SJCRH30 (cell line): ENCODE measurements around the gene FRMD5. TPM values are rescaled to one million over a fixed set of nuclear protein-coding genes. Genes with fewer than 3 reads are reported as not detected.

ENCODE experiments used
- DNase-seq, 2 experiments: peaks; one replicate each; pipeline ENCODE4 v3.0.0-alpha.2; 2015 to 2020
- H3K27ac ChIP-seq: fragments of 250-450 bp; sonication (Bioruptor Pico); 2 replicates; pipeline ENCODE4 v1.5.1; 2020; ENCODE audit warnings: mild to moderate bottlenecking, moderate library complexity
- H3K27me3 ChIP-seq: fragments of 250-450 bp; sonication (Bioruptor Pico); 2 replicates; pipeline ENCODE4 v1.5.1; 2020; ENCODE audit warnings: mild to moderate bottlenecking, moderate library complexity
- H3K36me3 ChIP-seq: fragments of 250-450 bp; sonication (Bioruptor Pico); 2 replicates; pipeline ENCODE4 v1.5.1; 2020; ENCODE audit warnings: mild to moderate bottlenecking, moderate library complexity
- H3K4me1 ChIP-seq: fragments of 250-450 bp; sonication (Bioruptor Pico); 2 replicates; pipeline ENCODE4 v1.5.1; 2020; ENCODE audit warnings: mild to moderate bottlenecking, moderate library complexity
- H3K4me3 ChIP-seq: fragments of 250-450 bp; sonication (Bioruptor Pico); 2 replicates; pipeline ENCODE4 v1.5.1; 2020; ENCODE audit warnings: mild to moderate bottlenecking, moderate library complexity
- H3K9me3 ChIP-seq: fragments of 250-450 bp; sonication (Bioruptor Pico); replicated peaks from 2 replicates; pipeline ENCODE4 v1.5.1; 2020; ENCODE audit warnings: mild to moderate bottlenecking, moderate library complexity
- total RNA-seq: library from RNA; depleted of rRNA; stranded (reverse); fragments of >200 nt; shearing (Covaris generic); gene quantifications from 2 replicates; pipeline ENCODE4 v1.2.3, GENCODE V29; 2014

FRMD5 gene
- total RNA-seq, 1 experiment from 2014 or later = 0.49 TPM

DNA sequence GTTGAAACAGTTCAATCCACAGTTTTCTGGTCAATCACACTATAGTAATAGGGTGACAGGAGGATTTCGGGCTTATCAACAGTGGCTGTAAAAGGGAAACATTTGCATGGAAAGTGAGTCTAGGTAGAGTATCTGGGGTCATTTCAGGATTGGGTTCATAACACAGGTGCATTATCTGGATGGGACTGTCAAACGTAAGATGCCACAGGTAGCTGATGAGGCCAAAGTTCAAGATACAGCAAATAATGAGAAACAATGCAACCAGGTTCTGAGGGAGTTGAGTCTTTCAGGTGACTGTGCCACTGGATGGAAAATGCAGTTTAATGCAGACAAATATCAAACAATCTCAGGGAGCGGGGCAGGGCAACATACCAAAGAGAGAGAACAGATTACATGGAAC, 306.0 kb downstream of the FRMD5 start:
- Histone ChIP-seq H3K4me3 (no peak overlapping the region), H3K27me3 (no peaks in the 10 kb centered on the region), H3K9me3 (no peaks in the 10 kb centered on the region), H3K27ac (no peak overlapping the region), H3K4me1 (no peaks in the 10 kb centered on the region), H3K36me3 (no peaks in the 10 kb centered on the region)
- DNase-seq = no peak

DNA sequence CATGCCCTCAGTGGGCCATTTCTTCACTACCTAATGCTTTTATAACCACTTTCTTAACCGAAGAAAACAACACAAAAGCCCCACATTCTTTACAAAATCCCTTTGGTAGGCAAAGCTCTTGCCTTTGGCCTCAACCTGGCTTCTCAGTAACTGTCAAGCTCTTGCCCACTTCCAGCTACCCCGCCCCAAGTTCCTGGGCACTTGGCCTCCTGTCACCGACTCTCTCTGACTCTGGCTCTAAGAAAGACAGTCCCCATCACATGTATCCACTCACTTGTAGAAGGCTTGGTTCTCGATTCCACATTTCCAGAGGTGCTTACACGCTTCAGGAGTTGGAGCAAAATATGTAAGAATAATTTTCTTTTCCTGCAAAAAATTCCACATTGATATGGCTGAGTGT, 307.2 kb downstream of the FRMD5 start:
- Histone ChIP-seq H3K27me3 (no peaks in the 10 kb centered on the region), H3K4me3 (no peak overlapping the region), H3K4me1 (no peaks in the 10 kb centered on the region), H3K9me3 (no peaks in the 10 kb centered on the region), H3K27ac (no peak overlapping the region), H3K36me3 (no peaks in the 10 kb centered on the region)
- no peak for DNase-seq

DNA sequence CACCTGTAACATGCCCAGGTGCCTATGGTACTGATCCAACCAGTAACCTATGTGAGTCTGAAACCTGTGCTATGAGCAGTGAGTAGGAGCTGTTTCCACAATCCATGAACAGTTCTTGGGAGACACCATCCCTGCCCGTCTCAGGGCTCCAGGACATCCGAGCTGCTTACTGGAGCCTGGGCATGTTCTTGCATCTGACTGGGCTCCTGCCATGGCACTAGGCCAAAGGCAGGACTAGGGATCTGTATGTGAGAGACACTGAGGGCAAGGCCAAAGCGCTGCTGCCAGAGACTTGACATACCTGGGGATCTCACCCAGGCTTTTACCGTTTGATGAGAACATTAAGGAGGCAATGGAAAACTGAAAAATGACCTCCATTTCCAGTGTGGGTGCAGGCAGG, 308.5 kb downstream of the FRMD5 start:
- H3K27me3 ChIP-seq = no peaks in the 10 kb centered on the region
- H3K27ac ChIP-seq = no peak overlapping the region
- no peaks in the 10 kb centered on the region for H3K4me1 ChIP-seq
- DNase-seq = no peak
- no peaks in the 10 kb centered on the region for H3K9me3 ChIP-seq
- H3K36me3 ChIP-seq = no peaks in the 10 kb centered on the region
- H3K4me3 ChIP-seq = no peak overlapping the region

DNA sequence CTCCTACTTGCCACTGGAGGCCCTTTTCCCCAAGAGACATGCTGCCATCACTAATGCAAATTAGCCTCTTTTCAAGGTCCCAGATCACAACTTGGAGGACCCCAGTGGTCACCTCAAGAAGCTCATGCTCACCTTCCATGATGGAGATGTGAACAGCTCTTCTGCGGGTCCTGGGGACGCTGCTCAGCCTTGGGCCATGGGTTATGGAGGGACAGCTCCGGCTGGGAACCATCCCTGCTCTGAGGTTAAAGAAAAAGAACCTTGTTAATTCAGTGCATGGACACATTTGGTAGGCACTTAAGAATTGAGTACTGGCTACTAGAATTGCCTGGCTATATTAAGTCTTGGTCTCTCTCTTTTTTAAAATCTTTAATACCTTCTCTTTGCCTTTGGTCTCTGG, 311.5 kb downstream of the FRMD5 start:
- DNase-seq = no peak

DNA sequence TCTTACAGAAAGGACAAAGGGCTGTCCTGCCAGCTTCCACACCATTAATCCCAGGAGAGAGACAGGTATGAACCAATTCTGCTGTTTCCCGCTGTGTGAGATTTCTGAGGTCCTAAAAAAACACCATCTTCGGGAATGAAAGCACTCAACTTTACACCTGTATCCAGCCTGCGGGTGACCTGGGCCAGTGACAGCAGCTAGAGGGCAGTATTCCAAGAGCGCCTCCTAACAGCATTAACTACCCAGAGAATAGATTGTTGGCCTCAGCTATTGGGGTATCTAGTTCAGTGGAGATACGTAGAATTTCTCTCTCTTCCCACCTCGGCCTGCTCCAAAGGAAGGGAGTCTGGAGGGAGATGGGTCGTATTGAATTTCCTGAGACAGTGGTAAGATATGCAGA, 313.1 kb downstream of the FRMD5 start:
- Histone ChIP-seq H3K4me3 (no peak overlapping the region), H3K36me3 (peaks cover 11% of the 10 kb centered on the region; the same call in 1 of the 2 replicates), H3K27ac (no peak overlapping the region), H3K27me3 (no peaks in the 10 kb centered on the region), H3K4me1 (no peaks in the 10 kb centered on the region), H3K9me3 (no peaks in the 10 kb centered on the region)
- no peak for DNase-seq

More for the DNA sequence above, 311.5 kb downstream of the FRMD5 start:
- Histone ChIP-seq H3K27me3 (no peaks in the 10 kb centered on the region), H3K9me3 (no peaks in the 10 kb centered on the region), H3K4me3 (no peak overlapping the region), H3K27ac (no peak overlapping the region), H3K36me3 (0 out of 2 replicates have a peak, but pooled peaks cover 4% of the 10 kb centered on the region), H3K4me1 (no peaks in the 10 kb centered on the region)

DNA sequence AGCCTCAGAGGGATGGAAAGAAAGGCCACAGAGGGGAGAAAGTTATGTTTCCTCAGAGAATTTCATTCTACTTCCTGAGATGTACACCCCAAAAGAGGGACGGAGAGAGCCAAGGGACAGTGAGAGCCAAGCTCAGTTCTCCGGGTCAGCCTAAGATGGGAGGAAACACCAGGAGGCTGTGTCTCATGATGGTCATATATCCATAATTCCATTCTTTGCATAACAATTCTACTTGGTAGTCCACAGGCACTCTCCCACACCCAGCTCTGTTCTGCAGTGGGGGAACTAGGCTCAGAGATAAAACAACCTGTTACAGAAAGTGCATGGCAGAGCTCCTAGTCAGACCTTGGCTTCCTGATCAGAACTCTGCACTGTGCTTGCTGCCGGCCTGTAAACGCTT, 313.8 kb downstream of the FRMD5 start:
- no peak for DNase-seq
- Histone ChIP-seq H3K9me3 (no peaks in the 10 kb centered on the region), H3K4me1 (no peaks in the 10 kb centered on the region), H3K4me3 (no peak overlapping the region), H3K36me3 (peaks cover 13% of the 10 kb centered on the region; the same call in 1 of the 2 replicates), H3K27ac (no peak overlapping the region), H3K27me3 (no peaks in the 10 kb centered on the region)

DNA sequence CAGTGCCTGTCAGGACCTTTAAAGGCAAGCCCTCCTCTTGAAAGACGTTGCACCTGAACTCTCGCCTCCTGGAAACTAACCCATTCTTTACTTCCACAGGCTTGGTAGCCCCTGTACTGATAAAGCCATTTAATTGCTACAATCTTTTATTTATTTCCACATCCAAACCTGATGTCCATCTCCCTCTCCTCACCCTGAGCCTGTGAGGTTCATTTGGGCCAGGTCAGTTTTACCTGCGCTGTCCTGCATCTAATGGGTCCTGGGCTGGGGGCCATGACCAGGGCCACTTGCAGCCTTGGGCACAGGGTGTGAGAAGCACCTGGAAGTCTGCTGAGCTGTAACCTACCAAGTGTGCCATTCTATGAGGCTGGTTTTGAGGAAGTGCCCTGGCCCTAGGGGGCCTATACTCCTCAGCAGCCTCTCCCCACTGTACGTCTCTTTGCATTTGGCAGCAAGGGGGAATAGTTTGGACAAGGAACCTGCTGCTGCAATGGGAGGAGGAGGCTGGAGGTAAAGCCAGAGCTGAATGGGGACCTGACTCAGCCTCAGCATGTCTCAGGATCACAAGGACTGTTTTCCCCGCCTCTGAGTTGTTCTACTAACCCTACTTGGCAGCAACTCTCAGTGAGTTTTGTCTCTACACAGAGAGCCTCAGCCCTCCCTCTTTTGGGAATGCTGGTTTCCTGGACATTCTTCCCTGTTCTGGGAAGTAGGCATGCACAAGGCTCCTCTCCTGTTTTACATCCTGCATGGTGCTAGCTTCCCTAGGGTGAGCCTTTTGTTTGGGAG, 314.5 kb downstream of the FRMD5 start:
- Histone ChIP-seq H3K9me3 (no peaks in the 10 kb centered on the region), H3K36me3 (peaks cover 13% of the 10 kb centered on the region; the same call in 1 of the 2 replicates), H3K27me3 (no peaks in the 10 kb centered on the region), H3K4me3 (no peak overlapping the region), H3K4me1 (no peaks in the 10 kb centered on the region), H3K27ac (no peak overlapping the region)
- no peak for DNase-seq

DNA sequence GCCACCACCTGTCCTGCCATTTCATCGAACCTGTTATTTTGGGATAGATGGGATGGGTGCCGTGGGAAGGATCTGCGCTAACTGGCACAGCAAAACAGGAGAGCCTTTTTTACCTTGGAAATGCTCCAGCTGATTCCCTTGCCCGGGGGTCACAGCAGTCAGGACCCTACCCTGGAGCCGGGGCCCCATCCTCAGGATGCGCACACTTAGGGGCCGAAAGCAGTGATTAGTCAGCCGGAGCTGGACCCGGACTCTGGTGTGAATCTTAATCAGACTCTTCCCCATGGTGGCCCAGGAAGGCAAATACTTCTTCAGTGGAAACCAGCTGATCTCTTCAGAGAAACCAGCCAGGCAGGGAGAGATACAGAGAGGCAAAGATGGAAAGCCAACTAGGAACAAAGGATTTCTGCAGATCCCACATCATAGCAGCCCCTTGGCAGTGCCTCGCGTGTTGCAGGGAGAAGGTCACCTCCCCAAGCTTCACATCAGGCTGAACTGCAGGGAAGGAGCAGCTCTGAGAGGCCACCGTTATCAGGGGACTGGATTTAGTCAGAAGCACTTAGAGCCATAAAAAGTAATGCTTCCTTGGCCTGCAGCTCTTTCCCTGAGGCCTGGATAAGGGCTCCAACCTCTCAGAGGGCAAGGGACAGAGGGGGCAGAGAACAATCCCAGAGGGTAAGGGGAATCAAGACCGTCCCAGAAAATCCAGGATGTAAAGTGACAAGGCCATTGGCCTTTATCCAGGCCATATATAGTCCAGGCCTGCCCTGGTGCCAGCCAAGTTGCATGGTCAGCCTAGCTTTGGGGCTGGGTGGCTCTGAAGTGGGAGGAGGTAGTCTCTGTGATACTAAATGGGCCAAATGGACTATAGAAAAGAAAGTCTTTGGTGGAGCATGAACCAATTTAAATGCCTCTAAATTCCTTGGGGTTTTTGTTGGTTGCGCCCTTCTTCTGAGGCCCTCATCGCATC, 315.4 kb downstream of the FRMD5 start:
- no peaks in the 10 kb centered on the region for H3K27me3 ChIP-seq
- H3K27ac ChIP-seq = no peak overlapping the region
- no peaks in the 10 kb centered on the region for H3K9me3 ChIP-seq
- H3K4me3 ChIP-seq = no peak overlapping the region
- peaks cover 16% of the 10 kb centered on the region for H3K36me3 ChIP-seq
- no peak for DNase-seq
- H3K4me1 ChIP-seq = no peaks in the 10 kb centered on the region

DNA sequence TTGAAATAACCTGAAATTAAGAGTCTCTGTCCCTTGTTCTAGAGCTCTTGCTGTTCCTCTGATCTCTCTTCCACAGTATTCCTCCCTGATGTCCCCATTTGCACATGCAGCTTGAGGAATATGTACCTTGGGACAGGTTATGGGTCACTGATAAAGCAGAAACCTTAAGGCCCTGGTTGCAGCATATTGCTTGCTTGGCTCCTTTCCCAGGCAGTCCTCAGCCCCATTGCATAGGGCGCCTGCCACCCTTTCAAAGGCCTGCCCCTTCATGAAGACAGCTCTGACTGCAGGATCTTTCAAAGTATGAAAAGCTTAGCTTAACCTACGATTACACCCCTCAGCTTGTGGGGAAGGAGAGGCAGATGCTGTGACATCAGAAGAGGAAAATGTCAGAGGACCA, 316.6 kb downstream of the FRMD5 start:
- no peak overlapping the region for H3K27ac ChIP-seq
- H3K36me3 ChIP-seq = peaks cover 27% of the 10 kb centered on the region
- H3K4me1 ChIP-seq = no peaks in the 10 kb centered on the region
- DNase-seq = no peak
- H3K27me3 ChIP-seq = no peaks in the 10 kb centered on the region
- no peak overlapping the region for H3K4me3 ChIP-seq
- no peaks in the 10 kb centered on the region for H3K9me3 ChIP-seq

DNA sequence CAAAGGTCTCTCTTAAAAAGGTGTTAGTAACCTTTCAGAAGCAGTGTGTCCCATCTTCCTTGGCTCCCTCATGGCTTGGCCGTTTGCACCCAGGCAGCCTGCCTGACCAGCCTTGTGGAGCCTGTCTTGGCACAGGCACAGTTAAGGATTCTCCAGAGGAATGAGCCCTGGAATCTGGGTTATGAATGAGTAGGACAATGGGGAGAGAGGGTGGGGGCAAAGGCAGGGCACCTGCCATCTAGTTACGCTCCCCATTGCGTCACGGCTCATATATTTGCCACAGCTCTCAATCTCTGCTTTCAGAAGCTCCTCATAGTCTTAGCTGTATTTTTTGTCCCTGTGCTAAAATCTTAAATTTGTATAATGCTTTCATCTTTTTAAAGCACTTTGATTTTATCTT, 317.7 kb downstream of the FRMD5 start:
- H3K4me1 ChIP-seq = no peaks in the 10 kb centered on the region
- no peaks in the 10 kb centered on the region for H3K9me3 ChIP-seq
- no peak overlapping the region for H3K27ac ChIP-seq
- peaks cover 33% of the 10 kb centered on the region for H3K36me3 ChIP-seq
- DNase-seq = no peak
- H3K27me3 ChIP-seq = no peaks in the 10 kb centered on the region
- no peak overlapping the region for H3K4me3 ChIP-seq

DNA sequence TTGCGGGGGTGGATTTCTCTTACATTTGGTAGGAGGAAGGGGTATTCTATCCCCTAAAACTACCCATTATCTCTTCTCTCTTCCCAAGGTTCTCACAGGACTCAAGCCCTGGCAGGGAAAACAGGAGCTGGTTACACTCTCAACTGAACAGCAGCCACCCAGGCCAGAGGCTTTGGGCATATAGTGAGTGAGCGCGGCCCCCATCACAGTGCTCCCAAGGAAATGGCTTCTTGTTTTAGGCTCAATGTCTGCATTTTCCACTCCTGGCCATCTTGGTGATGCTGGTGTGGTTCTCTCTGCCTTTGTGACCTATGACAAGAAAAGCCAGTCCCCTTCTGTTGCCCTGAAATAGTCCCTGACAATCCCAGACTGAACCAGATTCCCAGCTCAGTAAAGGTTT, 318.2 kb downstream of the FRMD5 start:
- no peaks in the 10 kb centered on the region for H3K27me3 ChIP-seq
- no peaks in the 10 kb centered on the region for H3K9me3 ChIP-seq
- H3K36me3 ChIP-seq = peaks cover 38% of the 10 kb centered on the region
- H3K4me3 ChIP-seq = no peak overlapping the region
- H3K27ac ChIP-seq = no peak overlapping the region
- no peaks in the 10 kb centered on the region for H3K4me1 ChIP-seq
- no peak for DNase-seq

DNA sequence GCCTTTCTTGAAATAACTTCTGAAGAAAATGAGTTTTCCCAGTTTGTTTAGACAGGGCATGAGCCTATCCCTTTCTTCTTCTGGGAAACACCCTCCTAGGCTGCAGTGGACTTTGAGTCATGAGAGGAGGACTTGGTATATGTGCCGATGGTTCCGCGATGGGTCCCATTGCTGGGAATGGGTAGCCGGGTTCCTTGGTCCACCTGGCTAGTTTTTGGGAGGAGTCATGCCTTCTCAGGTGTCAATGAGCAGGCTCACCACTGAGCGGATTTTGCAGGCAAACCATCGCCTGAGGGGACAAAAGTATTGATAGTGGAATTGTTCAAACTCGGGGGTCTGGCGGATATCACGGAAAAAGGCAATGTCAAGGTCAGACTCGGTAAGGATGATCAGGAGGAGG, 321.4 kb downstream of the FRMD5 start:
- no peak overlapping the region for H3K27ac ChIP-seq
- peaks cover 44% of the 10 kb centered on the region for H3K36me3 ChIP-seq

DNA sequence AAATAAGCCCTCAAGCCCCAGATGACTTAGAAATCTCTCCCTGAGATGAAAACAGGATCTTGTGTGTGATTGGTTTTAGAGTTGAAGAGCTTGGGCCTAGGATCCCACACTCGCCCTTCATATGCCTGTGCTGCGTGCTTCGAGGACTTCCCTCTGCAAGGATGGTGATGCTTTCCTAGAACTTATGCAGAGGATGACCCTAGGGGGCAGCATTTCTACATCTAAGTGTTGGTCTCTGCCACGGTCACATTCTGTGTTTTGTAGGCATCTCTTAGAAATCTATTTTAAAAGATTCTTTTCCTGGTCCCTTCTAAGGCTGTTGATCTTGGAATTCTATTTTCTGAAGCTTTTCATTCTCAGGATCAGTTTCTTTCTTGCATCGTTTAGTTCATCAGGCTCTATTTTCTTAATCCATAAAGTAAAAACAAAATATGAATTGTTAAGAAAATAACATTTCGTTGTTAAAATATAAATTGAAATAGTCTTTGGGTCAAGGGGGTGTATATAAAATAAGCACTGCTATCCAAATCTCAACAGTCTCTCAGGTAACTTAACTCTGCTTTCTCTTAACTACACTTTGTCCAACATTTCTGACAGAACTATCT, 322.6 kb downstream of the FRMD5 start:
- Histone ChIP-seq H3K4me1 (no peaks in the 10 kb centered on the region), H3K9me3 (no peaks in the 10 kb centered on the region), H3K36me3 (peaks cover 46% of the 10 kb centered on the region), H3K27ac (no peak overlapping the region), H3K4me3 (no peak overlapping the region), H3K27me3 (peaks cover 3% of the 10 kb centered on the region; the same call in 1 of the 2 replicates)
- peak; percentile 49 to 75 for DNase-seq

More for the DNA sequence above, 321.4 kb downstream of the FRMD5 start:
- Histone ChIP-seq H3K27me3 (no peaks in the 10 kb centered on the region), H3K9me3 (no peaks in the 10 kb centered on the region), H3K4me1 (no peaks in the 10 kb centered on the region), H3K4me3 (no peak overlapping the region)
- DNase-seq = no peak

DNA sequence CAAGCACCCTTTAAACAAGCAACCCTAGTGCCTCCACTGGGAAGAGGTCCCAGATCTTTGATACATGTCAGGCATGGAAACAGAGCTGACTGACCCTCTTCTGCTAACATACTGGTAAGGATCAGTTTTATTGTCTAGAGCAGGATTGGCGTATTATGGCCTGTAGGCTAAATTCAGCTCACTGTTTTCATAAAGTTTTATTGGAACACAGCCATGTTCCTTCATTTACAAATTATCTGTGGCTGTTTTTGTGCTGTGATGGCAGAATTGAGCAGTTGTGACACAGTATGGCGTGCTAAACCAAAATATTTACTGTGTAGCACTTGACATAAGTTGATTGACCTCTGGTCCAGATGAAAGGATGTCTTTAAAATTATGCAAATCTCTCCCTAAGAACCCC, 323.2 kb downstream of the FRMD5 start:
- peaks cover 44% of the 10 kb centered on the region for H3K36me3 ChIP-seq
- DNase-seq = no peak
- H3K27me3 ChIP-seq = peaks cover 3% of the 10 kb centered on the region; the same call in 1 of the 2 replicates
- H3K4me1 ChIP-seq = no peaks in the 10 kb centered on the region
- no peak overlapping the region for H3K4me3 ChIP-seq
- no peak overlapping the region for H3K27ac ChIP-seq
- no peaks in the 10 kb centered on the region for H3K9me3 ChIP-seq

DNA sequence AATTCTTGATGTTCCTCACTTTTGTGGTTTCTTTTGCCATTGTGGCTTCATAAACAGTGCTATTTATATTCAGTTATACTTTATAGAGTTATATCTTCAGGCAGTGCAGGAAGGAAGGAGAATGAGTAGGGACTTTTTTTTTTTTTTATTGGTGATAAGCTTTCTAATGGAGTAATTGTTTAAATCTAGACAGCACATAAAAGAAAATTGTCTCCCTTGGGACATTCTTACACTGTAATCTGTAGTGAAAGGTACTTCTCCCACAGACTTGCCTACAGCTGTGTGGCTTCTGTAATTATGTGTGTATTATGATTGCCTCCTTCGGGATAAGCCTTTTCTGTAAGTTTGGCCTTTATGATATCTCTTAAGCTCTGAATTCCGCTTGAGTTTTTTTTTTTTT, 326.7 kb downstream of the FRMD5 start:
- H3K27me3 ChIP-seq = peaks cover 3% of the 10 kb centered on the region; the same call in 1 of the 2 replicates
- DNase-seq = no peak
- peaks cover 44% of the 10 kb centered on the region for H3K36me3 ChIP-seq
- H3K4me1 ChIP-seq = no peaks in the 10 kb centered on the region
- no peaks in the 10 kb centered on the region for H3K9me3 ChIP-seq
- no peak overlapping the region for H3K27ac ChIP-seq
- H3K4me3 ChIP-seq = no peak overlapping the region
